IMR-90 (cell line): ENCODE data around the gene ERN1. TPM values are rescaled to one million over a fixed set of nuclear protein-coding genes. Genes with fewer than 3 reads are reported as not detected.

Experiments used
- ATAC-seq: fragments of 200-7000 bp; cut with Tn5 transposase; 2 replicates; pipeline ENCODE4 v1.9.1; 2020; ENCODE audit warnings: low read depth, mild to moderate bottlenecking, moderate library complexity
- BruUV-seq: library from RNA; stranded (reverse); fragments of 400-500 nt; replicated peaks from 2 replicates; lab custom pipeline; 2021; lab: Mats Ljungman, UMichigan
- CTCF ChIA-PET: fragments of 300-600 bp; formaldehyde crosslinking; extraction: SDS; loops from one replicate; lab custom pipeline; 2021; ENCODE audit warnings: antibody characterized with exemption; lab: Yijun Ruan, JAX
- POLR2A ChIA-PET: fragments of 300-600 bp; sonication (Branson Sonifier 250); formaldehyde crosslinking; loops from one replicate; lab custom pipeline; 2022; ENCODE audit warnings: antibody characterized with exemption; ENCODE audit not compliant: unreplicated experiment; lab: Charles Lee
- DNase-seq: peaks from one replicate; pipeline ENCODE4 v3.0.0; 2013
- H2AFZ ChIP-seq: replicated peaks from 2 replicates; pipeline ENCODE3; 2013; ENCODE audit warnings: low read length, mild to moderate bottlenecking; ENCODE audit not compliant: poor library complexity
- H2AK5ac ChIP-seq: 2 replicates; pipeline ENCODE4 v1.6.1; 2013; ENCODE audit warnings: low read depth, low read length, inconsistent platforms
- H2AK9ac ChIP-seq: replicated peaks from 2 replicates; pipeline ENCODE3; 2013; ENCODE audit warnings: mild to moderate bottlenecking, low read depth, low read length, moderate library complexity; ENCODE audit not compliant: poor library complexity
- H2BK120ac ChIP-seq: 2 replicates; pipeline ENCODE4 v1.6.1; 2013; ENCODE audit warnings: low read depth, low read length, inconsistent platforms
- H2BK15ac ChIP-seq: 3 replicates; pipeline ENCODE4 v1.6.1; 2013; ENCODE audit warnings: low read depth, low read length, inconsistent platforms
- H2BK20ac ChIP-seq: 2 replicates; pipeline ENCODE4 v1.6.1; 2013; ENCODE audit warnings: low read depth, mild to moderate bottlenecking, inconsistent platforms, low read length, moderate library complexity
- H2BK5ac ChIP-seq: 2 replicates; pipeline ENCODE4 v1.6.1; 2013; ENCODE audit warnings: mild to moderate bottlenecking, low read depth, low read length, inconsistent platforms; ENCODE audit not compliant: poor library complexity, severe bottlenecking
- H3K14ac ChIP-seq: replicated peaks from 2 replicates; pipeline ENCODE4 v1.6.1; 2013; ENCODE audit warnings: low read depth, low read length, inconsistent platforms
- H3K18ac ChIP-seq: 2 replicates; pipeline ENCODE4 v1.6.1; 2013; ENCODE audit warnings: low read depth, low read length, control low read depth
- H3K23ac ChIP-seq: 2 replicates; pipeline ENCODE4 v1.6.1; 2013; ENCODE audit warnings: low read depth, low read length, inconsistent platforms
- H3K27ac ChIP-seq: 2 replicates; pipeline ENCODE4 v1.5.1; 2013; ENCODE audit warnings: mild to moderate bottlenecking, control low read depth, low read length; ENCODE audit not compliant: insufficient read depth
- H3K27me3 ChIP-seq: 2 replicates; pipeline ENCODE4 v1.6.1; 2013; ENCODE audit warnings: low read length; ENCODE audit not compliant: control insufficient read depth, insufficient read depth
- H3K36me3 ChIP-seq: 2 replicates; pipeline ENCODE4 v1.6.1; 2013; ENCODE audit warnings: low read length, mixed read lengths; ENCODE audit not compliant: control insufficient read depth, insufficient read depth
- H3K4ac ChIP-seq: 2 replicates; pipeline ENCODE4 v1.6.1; 2013; ENCODE audit warnings: low read depth, low read length, inconsistent platforms
- H3K4me1 ChIP-seq: 2 replicates; pipeline ENCODE4 v1.6.1; 2013; ENCODE audit warnings: low read length, mixed read lengths; ENCODE audit not compliant: control insufficient read depth, insufficient read depth
- H3K4me2 ChIP-seq: 2 replicates; pipeline ENCODE4 v1.6.1; 2013; ENCODE audit warnings: low read depth, mild to moderate bottlenecking, control low read depth, low read length, moderate library complexity
- H3K4me3 ChIP-seq: 2 replicates; pipeline ENCODE4 v1.5.1; 2013; ENCODE audit warnings: low read depth, mild to moderate bottlenecking, control low read depth, low read length, moderate library complexity; ENCODE audit not compliant: insufficient read depth
- H3K56ac ChIP-seq: 2 replicates; pipeline ENCODE4 v1.6.1; 2013; ENCODE audit warnings: low read length, inconsistent platforms; ENCODE audit not compliant: insufficient read depth; ENCODE audit errors: extremely low read depth
- H3K79me1 ChIP-seq, 2 experiments: 2 replicates each; pipeline ENCODE4 v1.6.1; 2013; ENCODE audit warnings: low read length in 2 of 2, inconsistent platforms in 1 of 2, low read depth in 1 of 2
- H3K9ac ChIP-seq: 2 replicates; pipeline ENCODE4 v1.6.1; 2013; ENCODE audit warnings: low read depth, low read length, control low read depth
- H3K9me1 ChIP-seq: 2 replicates; pipeline ENCODE4 v1.6.1; 2013; ENCODE audit warnings: low read length, inconsistent platforms; ENCODE audit not compliant: insufficient read depth
- H3K9me3 ChIP-seq: 2 replicates; pipeline ENCODE4 v1.6.1; 2013; ENCODE audit warnings: low read length; ENCODE audit not compliant: control insufficient read depth, insufficient read depth
- H4K20me1 ChIP-seq: 2 replicates; pipeline ENCODE4 v1.6.1; 2013; ENCODE audit warnings: low read length, inconsistent platforms; ENCODE audit not compliant: insufficient read depth
- H4K5ac ChIP-seq: 2 replicates; pipeline ENCODE4 v1.6.1; 2013; ENCODE audit warnings: mild to moderate bottlenecking, low read depth, low read length, control low read depth
- H4K8ac ChIP-seq, 2 experiments: 2 replicates each; pipeline ENCODE4 v1.6.1; 2013; ENCODE audit warnings: low read depth in 2 of 2, low read length in 2 of 2, control low read depth in 1 of 2, inconsistent platforms in 1 of 2
- H4K91ac ChIP-seq: 2 replicates; pipeline ENCODE4 v1.6.1; 2013; ENCODE audit warnings: low read depth, low read length, inconsistent platforms; ENCODE audit not compliant: insufficient read depth
- BHLHE40 ChIP-seq: fragments of 150-350 bp; IDR thresholded peaks from 2 replicates; pipeline ENCODE4 v1.6.1; 2016; ENCODE audit warnings: mild to moderate bottlenecking, low read depth, low read length
- CEBPB ChIP-seq: IDR thresholded peaks from 2 replicates; pipeline ENCODE4 v1.6.1; 2012; ENCODE audit warnings: low read depth, low read length, improper control_type of control experiment
- CHD1 ChIP-seq: IDR thresholded peaks from 2 replicates; pipeline ENCODE4 v1.6.1; 2012; ENCODE audit warnings: low read depth, low read length, improper control_type of control experiment
- CTCF ChIP-seq: conservative IDR thresholded peaks from 2 replicates; pipeline ENCODE4 v1.5.1; 2012; ENCODE audit warnings: mild to moderate bottlenecking, low read depth, low read length, improper control_type of control experiment
- FOS ChIP-seq: fragments of 150-350 bp; IDR thresholded peaks from 2 replicates; pipeline ENCODE4 v1.6.1; 2016; ENCODE audit warnings: low read depth, low read length
- MAFK ChIP-seq: IDR thresholded peaks from 2 replicates; pipeline ENCODE4 v1.6.1; 2012; ENCODE audit warnings: low read depth, low read length, improper control_type of control experiment
- MAZ ChIP-seq: IDR thresholded peaks from 2 replicates; pipeline ENCODE4 v1.6.1; 2012; ENCODE audit warnings: low read depth, mild to moderate bottlenecking, low read length, improper control_type of control experiment, moderate library complexity, borderline replicate concordance
- MXI1 ChIP-seq: IDR thresholded peaks from 2 replicates; pipeline ENCODE4 v1.6.1; 2012; ENCODE audit warnings: low read depth, mild to moderate bottlenecking, low read length, moderate library complexity, borderline replicate concordance
- NFE2L2 ChIP-seq: fragments of 150-350 bp; IDR thresholded peaks from 2 replicates; pipeline ENCODE4 v1.6.1; 2016; ENCODE audit warnings: low read depth, mild to moderate bottlenecking, low read length
- POLR2A ChIP-seq: IDR thresholded peaks from 2 replicates; pipeline ENCODE4 v1.6.1; 2012; ENCODE audit warnings: mild to moderate bottlenecking, low read depth, low read length
- RAD21 ChIP-seq: IDR thresholded peaks from 2 replicates; pipeline ENCODE4 v1.6.1; 2012; ENCODE audit warnings: low read length, improper control_type of control experiment
- RCOR1 ChIP-seq: IDR thresholded peaks from 2 replicates; pipeline ENCODE4 v1.6.1; 2012; ENCODE audit warnings: mild to moderate bottlenecking, low read length, improper control_type of control experiment; ENCODE audit not compliant: insufficient replicate concordance
- RFX5 ChIP-seq: IDR thresholded peaks from 2 replicates; pipeline ENCODE4 v1.8.0; 2012; ENCODE audit warnings: low read depth, mild to moderate bottlenecking, low read length, moderate library complexity
- SMC3 ChIP-seq: fragments of 150-350 bp; IDR thresholded peaks from 2 replicates; pipeline ENCODE4 v1.6.1; 2016; ENCODE audit warnings: low read depth, mild to moderate bottlenecking, antibody characterized with exemption, low read length, moderate library complexity
- USF2 ChIP-seq: fragments of 150-350 bp; IDR thresholded peaks from 2 replicates; pipeline ENCODE4 v1.6.1; 2017; ENCODE audit warnings: mild to moderate bottlenecking, antibody characterized with exemption, low read length, low read depth
- WGBS, 2 experiments: methylation state at CpG; one replicate each; pipeline versions ENCODE4 v1.1.5 to v1.1.7; 2013; ENCODE audit warnings: missing lambda C conversion rate in 2 of 2; ENCODE audit not compliant: insufficient read length in 1 of 2; ENCODE audit errors: extremely low coverage in 2 of 2; 5-methylcytosine and 5-hydroxymethylcytosine counted together
- dilution Hi-C: fragments of 300-500 bp; cut with HindIII; formaldehyde crosslinking; loops from one replicate; pipeline ENCODE4 v1.14.3; 2018; ENCODE audit warnings: low sequenced_read_pairs; ENCODE audit not compliant: unreplicated experiment
- in situ Hi-C: fragments of 300-500 bp; cut with MboI; formaldehyde crosslinking; loops from 3 replicates; pipeline ENCODE4 v1.14.3; 2019; ENCODE audit warnings: low sequenced_read_pairs, inconsistent platforms, mixed read lengths
- intact Hi-C: fragments of 100-400 bp; cut with micrococcal nuclease; formaldehyde crosslinking; loops from 2 replicates; pipeline ENCODE4 v1.10.0; 2022
- polyA plus RNA-seq, 3 experiments: library from polyadenylated mRNA; depleted of rRNA; stranded (reverse); fragments of >200 nt; gene quantifications; 2 replicates each; pipeline ENCODE4 v1.2.3, GENCODE V29; 2012; ENCODE audit warnings: low replicate concordance in 1 of 3
- total RNA-seq: library from RNA; depleted of rRNA; stranded (reverse); fragments of >200 nt; gene quantifications from 2 replicates; pipeline ENCODE4 v1.2.3, GENCODE V29; 2012
- TF ChIP-seq, protein P1 (sequence below): fragments of 150-350 bp; IDR thresholded peaks from 2 replicates; pipeline ENCODE4 v1.6.1; 2016; ENCODE audit warnings: low read depth, mild to moderate bottlenecking, low read length, moderate library complexity, borderline replicate concordance

The ERN1 gene
- total and polyA plus RNA-seq, 2 of the 4 experiments (the other 2 are of a cell fraction) = 2.7 to 4.1 TPM

GRCh38 chr17:64071111-64071510 is 58.8 kb downstream of the ERN1 start:
- H3K27ac ChIP-seq = no peak overlapping the region
- no peak overlapping the region for H3K9ac ChIP-seq
- 0 out of 4 replicates have a peak, but pooled peaks cover 0 to 3% of the 10 kb centered on the region in 2 experiments for H3K79me1 ChIP-seq
- peaks cover 14% of the 10 kb centered on the region for H3K9me3 ChIP-seq
- no peaks in the 10 kb centered on the region for H4K20me1 ChIP-seq
- H3K4me2 ChIP-seq = no peak overlapping the region
- whole genome bisulfite sequencing, 2 experiments = 80% methylated on average over 1 of the region's 3 CpGs; no CpG with 5 or more reads in 1 of the 2 experiments
- no peak overlapping the region for H3K4me3 ChIP-seq
- no peak overlapping the region for H2AFZ ChIP-seq
- H3K4me1 ChIP-seq = peaks cover 14% of the 10 kb centered on the region
- TF ChIP-seq NFE2L2 (no peak), RCOR1 (no peak), RAD21 (no peak), MAZ (no peak), CEBPB (no peak), USF2 (no peak), CTCF (no peak), FOS (no peak), POLR2A (no peak), BHLHE40 (no peak), CHD1 (no peak), MXI1 (no peak), RFX5 (no peak), SMC3 (no peak), MAFK (no peak)
- TF ChIP-seq, protein P1, sequence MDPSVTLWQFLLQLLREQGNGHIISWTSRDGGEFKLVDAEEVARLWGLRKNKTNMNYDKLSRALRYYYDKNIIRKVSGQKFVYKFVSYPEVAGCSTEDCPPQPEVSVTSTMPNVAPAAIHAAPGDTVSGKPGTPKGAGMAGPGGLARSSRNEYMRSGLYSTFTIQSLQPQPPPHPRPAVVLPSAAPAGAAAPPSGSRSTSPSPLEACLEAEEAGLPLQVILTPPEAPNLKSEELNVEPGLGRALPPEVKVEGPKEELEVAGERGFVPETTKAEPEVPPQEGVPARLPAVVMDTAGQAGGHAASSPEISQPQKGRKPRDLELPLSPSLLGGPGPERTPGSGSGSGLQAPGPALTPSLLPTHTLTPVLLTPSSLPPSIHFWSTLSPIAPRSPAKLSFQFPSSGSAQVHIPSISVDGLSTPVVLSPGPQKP = no peak
- no peak overlapping the region for H2AK9ac ChIP-seq
- no peak overlapping the region for H3K18ac ChIP-seq
- H3K4ac ChIP-seq = no peak overlapping the region
- H3K14ac ChIP-seq = no peak overlapping the region
- ATAC-seq = no peak
- DNase-seq = no peak
- H2BK20ac ChIP-seq = no peak overlapping the region
- H3K9me1 ChIP-seq = peaks cover 3% of the 10 kb centered on the region; the same call in 1 of the 2 replicates
- BruUV-seq = no TSS peak
- no peak overlapping the region for H2AK5ac ChIP-seq
- no peak overlapping the region for H2BK15ac ChIP-seq
- H3K36me3 ChIP-seq = peaks cover 24% of the 10 kb centered on the region
- no peak overlapping the region for H4K91ac ChIP-seq
- in situ Hi-C loops = no loop called here
- H4K8ac ChIP-seq = no peak overlapping the region
- ChIA-PET POLR2A (no interaction called here), CTCF (no interaction called here)
- H4K5ac ChIP-seq = no peak overlapping the region
- no peaks in the 10 kb centered on the region for H3K27me3 ChIP-seq
- dilution Hi-C loops = no loop called here
- no peak overlapping the region for H3K23ac ChIP-seq
- H3K56ac ChIP-seq = no peak overlapping the region
- H2BK5ac ChIP-seq = no peak overlapping the region
- no peak overlapping the region for H2BK120ac ChIP-seq
- intact Hi-C loops = no loop called here
